ENCODE results near the gene TAB3. TPM values are rescaled to one million over a fixed set of nuclear protein-coding genes. Genes with fewer than 3 reads are reported as not detected.

TAB3 gene
- total RNA-seq, result 13.2 TPM

- peak; percentile 96 for DNase-seq
Measured at GRCh38 chrX:30889147-30890140, at the start of gene TAB3. TSS of gene TAB3 (minus strand) at chrX:30889254. CDS start at chrX:30859588, 29,666 bp downstream.

- no peak for DNase-seq
Measured at GRCh38 chrX:30938295-30938694, 49.2 kb upstream of the TAB3 start.

- peak; percentile 5 for DNase-seq
Measured at GRCh38 chrX:30935985-30936384, 46.9 kb upstream of the TAB3 start.

GRCh38 chrX:30931920-30932319 is 42.9 kb upstream of the TAB3 start:
- DNase-seq, result no peak

- no peak for DNase-seq
Measured at GRCh38 chrX:30930679-30931078, 41.6 kb upstream of the TAB3 start.

GRCh38 chrX:30930143-30930542 is 41.1 kb upstream of the TAB3 start:
- no peak for DNase-seq

- no peak for DNase-seq
Measured at GRCh38 chrX:30920271-30920670, 31.2 kb upstream of the TAB3 start.

GRCh38 chrX:30918480-30918879 is 29.4 kb upstream of the TAB3 start:
- no peak for DNase-seq

- DNase-seq, result no peak
Measured at GRCh38 chrX:30913492-30913891, 24.4 kb upstream of the TAB3 start.

GRCh38 chrX:30910124-30910860 is 21.2 kb upstream of the TAB3 start:
- DNase-seq, result no peak

GRCh38 chrX:30906726-30907125 is 17.7 kb upstream of the TAB3 start:
- DNase-seq, result no peak

- DNase-seq, result no peak
Measured at GRCh38 chrX:30905321-30905720, 16.3 kb upstream of the TAB3 start.

- peak; percentile 6 for DNase-seq
Measured at GRCh38 chrX:30904632-30905031, 15.6 kb upstream of the TAB3 start.

GRCh38 chrX:30904186-30904585 is 15.1 kb upstream of the TAB3 start:
- no peak for DNase-seq

- DNase-seq, result no peak
Measured at GRCh38 chrX:30900227-30900626, 11.2 kb upstream of the TAB3 start.

- DNase-seq, result no peak
Measured at GRCh38 chrX:30898886-30899285, 9.8 kb upstream of the TAB3 start.

- DNase-seq, result no peak
Measured at GRCh38 chrX:30895370-30895769, 6.3 kb upstream of the TAB3 start.

- no peak for DNase-seq
Measured at GRCh38 chrX:30893206-30893605, 4.2 kb upstream of the TAB3 start.

GRCh38 chrX:30892591-30892990 is 3.5 kb upstream of the TAB3 start:
- no peak for DNase-seq

- peak; percentile 26 for DNase-seq
Measured at GRCh38 chrX:30888526-30889146, 418 bp downstream of the TAB3 start.

- DNase-seq, result no peak
Measured at GRCh38 chrX:30887721-30888120, 1.3 kb downstream of the TAB3 start.

- DNase-seq, result no peak
Measured at GRCh38 chrX:30887288-30887687, 1.8 kb downstream of the TAB3 start.

GRCh38 chrX:30885136-30885535 is 3.9 kb downstream of the TAB3 start:
- DNase-seq, result no peak
